ENCODE measurements around the gene SPINK7.
"Not testable (repeated sequence)": the region's sequence is repeated elsewhere in the genome, so short reads cannot be mapped to it uniquely, and the experiment has no call there.

Gene SPINK7

GRCh38 chr5:148312153-148312552, at the start of gene SPINK7:
Gene SPINK7 (plus strand): TSS chr5:148312423. CDS start chr5:148312484, 61 bp downstream.
- no peaks in the 10 kb centered on the region for H3K36me3 ChIP-seq (ENCODE audit: control insufficient read depth, insufficient read depth, low read length)
- no peaks in the 10 kb centered on the region for H3K27me3 ChIP-seq (ENCODE audit: control insufficient read depth, insufficient read depth, low read length)
- H3K4me3 ChIP-seq (ENCODE audit: low read depth, low read length), result no peak within 1 kb of the TSS
- H3K9me3 ChIP-seq (ENCODE audit: control insufficient read depth, insufficient read depth, low read length), result no peaks in the 10 kb centered on the region
- no peaks in the 10 kb centered on the region for H3K4me1 ChIP-seq (ENCODE audit: control insufficient read depth, insufficient read depth, low read length)
- H3K9ac ChIP-seq (ENCODE audit: low read depth, low read length), result no peak within 1 kb of the TSS

- Histone ChIP-seq H3K4me1 (ENCODE audit: control insufficient read depth, insufficient read depth, low read length) (no peaks in the 10 kb centered on the region), H3K27me3 (ENCODE audit: control insufficient read depth, insufficient read depth, low read length) (no peaks in the 10 kb centered on the region), H3K4me3 (ENCODE audit: low read depth, low read length) (no peak overlapping the region), H3K9me3 (ENCODE audit: control insufficient read depth, insufficient read depth, low read length) (no peaks in the 10 kb centered on the region), H3K36me3 (ENCODE audit: control insufficient read depth, insufficient read depth, low read length) (no peaks in the 10 kb centered on the region), H3K9ac (ENCODE audit: low read depth, low read length) (no peak overlapping the region)
These were observed 44.3 kb upstream of the SPINK7 start for GRCh38 chr5:148267962-148268361.

- H3K9ac ChIP-seq (ENCODE audit: low read depth, low read length), result no peak within 1 kb of the TSS
- H3K36me3 ChIP-seq (ENCODE audit: control insufficient read depth, insufficient read depth, low read length), result no peaks in the 10 kb centered on the region
- no peaks in the 10 kb centered on the region for H3K4me1 ChIP-seq (ENCODE audit: control insufficient read depth, insufficient read depth, low read length)
- H3K4me3 ChIP-seq (ENCODE audit: low read depth, low read length), result no peak within 1 kb of the TSS
- no peaks in the 10 kb centered on the region for H3K9me3 ChIP-seq (ENCODE audit: control insufficient read depth, insufficient read depth, low read length)
- no peaks in the 10 kb centered on the region for H3K27me3 ChIP-seq (ENCODE audit: control insufficient read depth, insufficient read depth, low read length)
These were observed 43.7 kb upstream of the SPINK7 start, which contains the start of gene SPINK13 for GRCh38 chr5:148268566-148268965. Gene SPINK13 (plus strand): TSS chr5:148268794. CDS start chr5:148270073, 1,279 bp downstream.

GRCh38 chr5:148275129-148275528, 37.1 kb upstream of the SPINK7 start:
- not testable (repeated sequence) for H3K4me1 ChIP-seq (ENCODE audit: control insufficient read depth, insufficient read depth, low read length); H3K4me3 ChIP-seq (ENCODE audit: low read depth, low read length); H3K9me3 ChIP-seq (ENCODE audit: control insufficient read depth, insufficient read depth, low read length); H3K9ac ChIP-seq (ENCODE audit: low read depth, low read length); H3K27me3 ChIP-seq (ENCODE audit: control insufficient read depth, insufficient read depth, low read length); H3K36me3 ChIP-seq (ENCODE audit: control insufficient read depth, insufficient read depth, low read length)

- not testable (repeated sequence) for H3K4me3 ChIP-seq (ENCODE audit: low read depth, low read length); H3K9ac ChIP-seq (ENCODE audit: low read depth, low read length)
- H3K4me1 ChIP-seq (ENCODE audit: control insufficient read depth, insufficient read depth, low read length), result peaks cover 12% of the 10 kb centered on the region
These were observed 31.3 kb upstream of the SPINK7 start for GRCh38 chr5:148280893-148281292.

GRCh38 chr5:148281336-148281735, 30.9 kb upstream of the SPINK7 start:
- not testable (repeated sequence) for H3K36me3 ChIP-seq (ENCODE audit: control insufficient read depth, insufficient read depth, low read length); H3K9me3 ChIP-seq (ENCODE audit: control insufficient read depth, insufficient read depth, low read length); H3K27me3 ChIP-seq (ENCODE audit: control insufficient read depth, insufficient read depth, low read length); H3K4me3 ChIP-seq (ENCODE audit: low read depth, low read length); H3K9ac ChIP-seq (ENCODE audit: low read depth, low read length)
- H3K4me1 ChIP-seq (ENCODE audit: control insufficient read depth, insufficient read depth, low read length), result peaks cover 12% of the 10 kb centered on the region

More at GRCh38 chr5:148280893-148281292, 31.3 kb upstream of the SPINK7 start:
- H3K27me3 ChIP-seq (ENCODE audit: control insufficient read depth, insufficient read depth, low read length); H3K36me3 ChIP-seq (ENCODE audit: control insufficient read depth, insufficient read depth, low read length); H3K9me3 ChIP-seq (ENCODE audit: control insufficient read depth, insufficient read depth, low read length): not testable (repeated sequence)

GRCh38 chr5:148290271-148291195, 21.7 kb upstream of the SPINK7 start:
- Histone ChIP-seq H3K4me3 (ENCODE audit: low read depth, low read length) (no peak overlapping the region), H3K9me3 (ENCODE audit: control insufficient read depth, insufficient read depth, low read length) (no peaks in the 10 kb centered on the region), H3K36me3 (ENCODE audit: control insufficient read depth, insufficient read depth, low read length) (no peaks in the 10 kb centered on the region), H3K27me3 (ENCODE audit: control insufficient read depth, insufficient read depth, low read length) (no peaks in the 10 kb centered on the region), H3K9ac (ENCODE audit: low read depth, low read length) (no peak overlapping the region), H3K4me1 (ENCODE audit: control insufficient read depth, insufficient read depth, low read length) (no peaks in the 10 kb centered on the region)

- H3K9ac ChIP-seq (ENCODE audit: low read depth, low read length), result no peak overlapping the region
- H3K36me3 ChIP-seq (ENCODE audit: control insufficient read depth, insufficient read depth, low read length), result no peaks in the 10 kb centered on the region
- H3K4me1 ChIP-seq (ENCODE audit: control insufficient read depth, insufficient read depth, low read length), result no peaks in the 10 kb centered on the region
- no peak overlapping the region for H3K4me3 ChIP-seq (ENCODE audit: low read depth, low read length)
- H3K27me3 ChIP-seq (ENCODE audit: control insufficient read depth, insufficient read depth, low read length), result no peaks in the 10 kb centered on the region
- no peaks in the 10 kb centered on the region for H3K9me3 ChIP-seq (ENCODE audit: control insufficient read depth, insufficient read depth, low read length)
These were observed 14.5 kb upstream of the SPINK7 start for GRCh38 chr5:148297731-148298130.

GRCh38 chr5:148306446-148306845, 5.8 kb upstream of the SPINK7 start:
- H3K9ac ChIP-seq (ENCODE audit: low read depth, low read length), result no peak overlapping the region
- no peaks in the 10 kb centered on the region for H3K4me1 ChIP-seq (ENCODE audit: control insufficient read depth, insufficient read depth, low read length)
- no peak overlapping the region for H3K4me3 ChIP-seq (ENCODE audit: low read depth, low read length)
- no peaks in the 10 kb centered on the region for H3K9me3 ChIP-seq (ENCODE audit: control insufficient read depth, insufficient read depth, low read length)
- no peaks in the 10 kb centered on the region for H3K36me3 ChIP-seq (ENCODE audit: control insufficient read depth, insufficient read depth, low read length)
- H3K27me3 ChIP-seq (ENCODE audit: control insufficient read depth, insufficient read depth, low read length), result no peaks in the 10 kb centered on the region

- H3K4me1 ChIP-seq (ENCODE audit: control insufficient read depth, insufficient read depth, low read length), result no peaks in the 10 kb centered on the region
- no peaks in the 10 kb centered on the region for H3K36me3 ChIP-seq (ENCODE audit: control insufficient read depth, insufficient read depth, low read length)
- H3K9me3 ChIP-seq (ENCODE audit: control insufficient read depth, insufficient read depth, low read length), result no peaks in the 10 kb centered on the region
- H3K4me3 ChIP-seq (ENCODE audit: low read depth, low read length), result no peak overlapping the region
- no peak overlapping the region for H3K9ac ChIP-seq (ENCODE audit: low read depth, low read length)
- no peaks in the 10 kb centered on the region for H3K27me3 ChIP-seq (ENCODE audit: control insufficient read depth, insufficient read depth, low read length)
These were observed 3.2 kb upstream of the SPINK7 start for GRCh38 chr5:148309019-148309418.

GRCh38 chr5:148309746-148310145, 2.5 kb upstream of the SPINK7 start:
- Histone ChIP-seq H3K4me1 (ENCODE audit: control insufficient read depth, insufficient read depth, low read length) (no peaks in the 10 kb centered on the region), H3K36me3 (ENCODE audit: control insufficient read depth, insufficient read depth, low read length) (no peaks in the 10 kb centered on the region), H3K27me3 (ENCODE audit: control insufficient read depth, insufficient read depth, low read length) (no peaks in the 10 kb centered on the region), H3K9ac (ENCODE audit: low read depth, low read length) (no peak overlapping the region), H3K4me3 (ENCODE audit: low read depth, low read length) (no peak overlapping the region), H3K9me3 (ENCODE audit: control insufficient read depth, insufficient read depth, low read length) (no peaks in the 10 kb centered on the region)

GRCh38 chr5:148311484-148311883, 739 bp upstream of the SPINK7 start:
- Histone ChIP-seq H3K9me3 (ENCODE audit: control insufficient read depth, insufficient read depth, low read length) (no peaks in the 10 kb centered on the region), H3K36me3 (ENCODE audit: control insufficient read depth, insufficient read depth, low read length) (no peaks in the 10 kb centered on the region), H3K4me1 (ENCODE audit: control insufficient read depth, insufficient read depth, low read length) (no peaks in the 10 kb centered on the region), H3K4me3 (ENCODE audit: low read depth, low read length) (no peak overlapping the region), H3K27me3 (ENCODE audit: control insufficient read depth, insufficient read depth, low read length) (no peaks in the 10 kb centered on the region), H3K9ac (ENCODE audit: low read depth, low read length) (no peak overlapping the region)

All from iPS-15b (cell line).